ENCODE data around the gene ZMAT3.

The ZMAT3 gene

GRCh38 chr3:179021119-179021903 is 50.3 kb downstream of the ZMAT3 start:
- no peak for DNase-seq (ENCODE audit: low read depth)

GRCh38 chr3:179020112-179020511 is 51.5 kb downstream of the ZMAT3 start:
- DNase-seq (ENCODE audit: low read depth) = no peak

- DNase-seq (ENCODE audit: low read depth) = no peak
Observed at GRCh38 chr3:179018808-179019207, 52.8 kb downstream of the ZMAT3 start.

GRCh38 chr3:179016979-179017670 is 54.5 kb downstream of the ZMAT3 start:
- no peak for DNase-seq (ENCODE audit: low read depth)

GRCh38 chr3:179015551-179016020 is 56.0 kb downstream of the ZMAT3 start:
- DNase-seq (ENCODE audit: low read depth) = no peak

- DNase-seq (ENCODE audit: low read depth) = no peak
Observed at GRCh38 chr3:179005706-179006105, 65.9 kb downstream of the ZMAT3 start.

GRCh38 chr3:179005213-179005612 is 66.4 kb downstream of the ZMAT3 start:
- DNase-seq (ENCODE audit: low read depth) = no peak

- no peak for DNase-seq (ENCODE audit: low read depth)
Observed at GRCh38 chr3:179000659-179001058, 71.0 kb downstream of the ZMAT3 start.

- no peak for DNase-seq (ENCODE audit: low read depth)
Observed at GRCh38 chr3:179000144-179000543, 71.5 kb downstream of the ZMAT3 start.

GRCh38 chr3:178996399-178996798 is 75.2 kb downstream of the ZMAT3 start:
- DNase-seq (ENCODE audit: low read depth) = no peak

GRCh38 chr3:178990293-178990692 is 81.3 kb downstream of the ZMAT3 start:
- no peak for DNase-seq (ENCODE audit: low read depth)

- no peak for DNase-seq (ENCODE audit: low read depth)
Observed at GRCh38 chr3:178989821-178990220, 81.8 kb downstream of the ZMAT3 start.

GRCh38 chr3:178987745-178988144 is 83.9 kb downstream of the ZMAT3 start:
- no peak for DNase-seq (ENCODE audit: low read depth)

- DNase-seq (ENCODE audit: low read depth) = no peak
Observed at GRCh38 chr3:178986456-178986855, 85.2 kb downstream of the ZMAT3 start.

- DNase-seq (ENCODE audit: low read depth) = no peak
Observed at GRCh38 chr3:178982137-178982536, 89.5 kb downstream of the ZMAT3 start.

GRCh38 chr3:178975320-178975719 is 96.3 kb downstream of the ZMAT3 start:
- DNase-seq (ENCODE audit: low read depth) = no peak

- no peak for DNase-seq (ENCODE audit: low read depth)
Observed at GRCh38 chr3:178971614-178972013, 100.0 kb downstream of the ZMAT3 start.

- DNase-seq (ENCODE audit: low read depth) = no peak
Observed at GRCh38 chr3:178969004-178969700, 102.5 kb downstream of the ZMAT3 start.
